ENCODE measurements around the gene DNAJC3. TPM values are rescaled to one million over a fixed set of nuclear protein-coding genes. Genes with fewer than 3 reads are reported as not detected.
"Not testable (repeated sequence)": the region's sequence is repeated elsewhere in the genome, so short reads cannot be mapped to it uniquely, and the experiment has no call there.

The DNAJC3 gene
- total RNA-seq, 1 donor from 2014 or later: 17.4 TPM

DNA sequence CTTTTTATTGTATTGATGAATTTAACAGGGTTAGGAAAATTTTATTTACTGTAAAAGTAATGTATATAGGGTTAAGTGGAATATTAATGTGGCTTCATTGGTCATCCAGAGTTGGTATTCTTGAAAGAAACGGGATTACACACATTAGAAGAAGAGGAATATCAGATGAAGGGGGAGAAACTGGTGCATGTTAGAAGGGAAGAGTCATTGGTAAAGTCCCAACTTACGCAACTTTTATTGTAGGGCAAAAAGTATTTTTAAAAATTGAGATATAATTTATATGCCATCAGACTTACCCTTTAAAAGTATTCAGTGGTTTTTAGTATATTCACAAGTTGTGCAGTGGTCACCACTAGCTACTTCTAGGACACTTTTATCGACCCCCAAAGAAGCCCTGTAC is 47.3 kb downstream of the DNAJC3 start:
- Mint-ChIP-seq H3K36me3 (ENCODE audit: low read depth) (peaks cover 50% of the 10 kb centered on the region), H3K4me3 (no peak overlapping the region), H3K9me3 (peaks cover 1% of the 10 kb centered on the region), H3K27ac (no peak overlapping the region), H3K4me1 (peaks cover 3% of the 10 kb centered on the region), H3K27me3 (no peaks in the 10 kb centered on the region)
- CTCF ChIA-PET: no interaction called here
- TF ChIP-seq CTCF (IDR thresholded peaks at IDR 0.05): no peak
- POLR2A ChIA-PET: no interaction called here
- intact Hi-C loops (cut with micrococcal nuclease): no loop called here
- ATAC-seq (ENCODE audit: low read depth) (no peak), DNase-seq (no peak)

DNA sequence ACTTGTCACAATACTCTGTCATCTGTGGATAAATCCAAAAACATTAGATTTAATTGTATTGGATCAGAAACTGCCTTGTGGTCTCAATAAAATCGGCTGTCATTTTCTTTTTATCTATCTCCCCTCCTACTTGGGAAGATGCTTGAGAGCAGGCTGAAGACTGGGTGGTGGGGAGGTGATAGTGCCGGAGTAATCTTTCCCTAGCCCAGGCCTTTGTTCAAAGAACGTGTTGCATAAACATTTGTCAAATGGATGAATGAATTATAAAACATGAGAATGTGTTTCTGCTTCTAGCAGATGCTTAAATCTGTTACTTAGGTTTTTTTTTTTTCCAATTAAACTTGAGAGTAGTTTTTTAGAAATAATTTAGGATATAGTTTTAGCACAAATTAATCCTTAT is 49.9 kb downstream of the DNAJC3 start:
- ATAC-seq (ENCODE audit: low read depth) (no peak), DNase-seq (no peak)
- Mint-ChIP-seq H3K4me1 (peaks cover 14% of the 10 kb centered on the region), H3K4me3 (no peak overlapping the region), H3K9me3 (peaks cover 11% of the 10 kb centered on the region), H3K27ac (no peak overlapping the region), H3K36me3 (ENCODE audit: low read depth) (peaks cover 67% of the 10 kb centered on the region), H3K27me3 (no peaks in the 10 kb centered on the region)
- intact Hi-C loops (cut with micrococcal nuclease): no loop called here
- POLR2A ChIA-PET: no interaction called here
- TF ChIP-seq CTCF (IDR thresholded peaks at IDR 0.05): no peak
- CTCF ChIA-PET: no interaction called here

DNA sequence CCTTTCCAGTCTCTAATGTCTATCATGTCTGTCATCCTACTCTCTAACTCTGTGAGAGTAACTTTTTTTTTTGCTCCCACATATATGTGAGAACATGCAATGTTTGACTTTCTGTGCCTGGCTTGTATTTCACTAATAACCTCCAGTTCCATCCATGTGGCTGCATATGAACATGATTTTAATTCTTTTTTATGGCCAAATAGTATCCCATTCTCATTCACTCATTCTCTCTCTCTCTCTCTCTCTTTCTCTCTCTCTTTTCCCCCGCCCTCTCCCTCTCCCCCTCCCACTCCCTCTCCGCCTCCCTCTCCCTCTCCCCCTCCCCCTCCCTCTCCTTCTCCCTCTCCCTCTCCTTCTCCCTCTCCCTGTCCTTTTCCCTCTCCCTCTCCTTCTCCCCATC is 52.0 kb downstream of the DNAJC3 start:
- H3K36me3 Mint-ChIP-seq (ENCODE audit: low read depth): peaks cover 77% of the 10 kb centered on the region
- intact Hi-C loops (cut with micrococcal nuclease): no loop called here
- POLR2A ChIA-PET: no interaction called here

DNA sequence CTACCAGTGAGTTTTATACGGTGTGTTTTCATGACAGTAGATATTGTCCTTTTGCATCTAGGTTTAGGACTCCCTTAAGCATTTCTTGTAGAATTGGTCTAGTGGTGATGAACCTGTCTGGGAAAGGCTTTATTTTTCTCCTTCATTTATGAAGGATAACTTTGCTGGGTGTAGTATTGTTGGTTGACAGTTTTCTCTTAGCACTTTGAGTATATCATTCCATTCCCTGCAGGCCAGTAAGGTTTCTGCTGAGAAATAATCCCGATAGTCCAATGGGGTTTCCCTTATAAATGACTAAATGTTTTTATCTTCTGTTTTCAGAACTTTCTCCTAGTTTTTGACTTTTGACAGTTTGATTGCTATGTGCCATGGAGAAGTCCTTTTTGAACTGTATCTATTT is 57.2 kb downstream of the DNAJC3 start:
- peaks cover 25% of the 10 kb centered on the region for H3K9me3 Mint-ChIP-seq
- peaks cover 52% of the 10 kb centered on the region for H3K36me3 Mint-ChIP-seq (ENCODE audit: low read depth)

More for the DNA sequence above, 52.0 kb downstream of the DNAJC3 start:
- no peak overlapping the region for H3K27ac Mint-ChIP-seq
- no peak for TF ChIP-seq CTCF (IDR thresholded peaks at IDR 0.05)
- H3K27me3 Mint-ChIP-seq: no peaks in the 10 kb centered on the region
- CTCF ChIA-PET: no interaction called here
- peaks cover 14% of the 10 kb centered on the region for H3K4me1 Mint-ChIP-seq
- H3K9me3 Mint-ChIP-seq: peaks cover 22% of the 10 kb centered on the region
- DNase-seq: no peak
- H3K4me3 Mint-ChIP-seq: no peak overlapping the region
- ATAC-seq (ENCODE audit: low read depth): no peak

DNA sequence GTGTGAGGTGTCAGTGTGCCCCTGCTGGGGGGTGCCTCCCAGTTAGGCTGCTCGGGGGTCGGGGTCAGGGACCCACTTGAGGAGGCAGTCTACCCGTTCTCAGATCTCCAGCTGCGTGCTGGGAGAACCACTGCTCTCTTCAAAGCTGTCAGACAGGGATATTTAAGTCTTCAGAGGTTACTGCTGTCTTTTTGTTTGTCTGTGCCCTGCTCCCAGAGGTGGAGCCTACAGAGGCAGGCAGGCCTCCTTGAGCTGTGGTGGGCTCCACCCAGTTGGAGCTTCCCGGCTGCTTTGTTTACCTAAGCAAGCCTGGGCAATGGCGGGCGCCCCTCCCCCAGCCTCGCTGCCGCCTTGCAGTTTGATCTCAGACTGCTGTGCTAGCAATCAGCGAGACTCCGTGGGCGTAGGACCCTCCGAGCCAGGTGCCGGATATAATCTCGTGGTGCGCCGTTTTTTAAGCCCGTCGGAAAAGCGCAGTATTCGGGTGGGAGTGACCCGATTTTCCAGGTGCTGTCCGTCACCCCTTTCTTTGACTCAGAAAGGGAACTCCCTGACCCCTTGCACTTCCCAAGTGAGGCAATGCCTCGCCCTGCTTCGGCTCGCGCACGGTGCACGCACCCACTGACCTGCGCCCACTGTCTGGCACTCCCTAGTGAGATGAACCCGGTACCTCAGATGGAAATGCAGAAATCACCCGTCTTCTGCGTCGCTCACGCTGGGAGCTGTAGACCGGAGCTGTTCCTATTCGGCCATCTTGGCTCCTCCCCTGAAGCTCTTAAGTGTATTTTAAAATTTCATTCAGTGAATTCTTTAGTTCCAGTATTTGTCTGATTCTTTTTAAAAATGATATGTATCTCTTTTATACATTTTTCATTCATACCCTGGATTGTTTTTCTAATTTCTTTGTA is 63.4 kb downstream of the DNAJC3 start:
- H3K27me3 Mint-ChIP-seq; DNase-seq; POLR2A ChIA-PET; CTCF ChIA-PET; H3K27ac Mint-ChIP-seq; H3K4me3 Mint-ChIP-seq; ATAC-seq (ENCODE audit: low read depth); intact Hi-C loops (cut with micrococcal nuclease); H3K9me3 Mint-ChIP-seq: not testable (repeated sequence)
- H3K4me1 Mint-ChIP-seq: peaks cover 13% of the 10 kb centered on the region
- H3K36me3 Mint-ChIP-seq (ENCODE audit: low read depth): peaks cover 18% of the 10 kb centered on the region

More for the DNA sequence above, 57.2 kb downstream of the DNAJC3 start:
- POLR2A ChIA-PET: no interaction called here
- Mint-ChIP-seq H3K27ac (no peak overlapping the region), H3K4me3 (no peak overlapping the region), H3K4me1 (peaks cover 14% of the 10 kb centered on the region), H3K27me3 (no peaks in the 10 kb centered on the region)
- CTCF ChIA-PET: no interaction called here
- no peak for TF ChIP-seq CTCF (IDR thresholded peaks at IDR 0.05)
- intact Hi-C loops (cut with micrococcal nuclease): no loop called here
- no peak for ATAC-seq (ENCODE audit: low read depth)
- no peak for DNase-seq
